GM23338 (cell line): ENCODE results near the gene ZHX3. TPM values are rescaled to one million over a fixed set of nuclear protein-coding genes. Genes with fewer than 3 reads are reported as not detected.

ENCODE experiments used
- ATAC-seq: fragments of 200-7000 bp; cut with Tn5 transposase; 3 replicates; pipeline ENCODE4 v1.9.1; 2020
- DNase-seq: peaks from one replicate; pipeline ENCODE4 v3.0.0-alpha.2; 2015; ENCODE audit warnings: low spot score
- H2AFZ ChIP-seq: fragments of 200-600 bp; sonication (generic); 2 replicates; pipeline ENCODE4 v1.8.0; 2016; ENCODE audit warnings: antibody characterized with exemption, mild to moderate bottlenecking, moderate library complexity
- H3F3A ChIP-seq: fragments of 200-600 bp; sonication (generic); replicated peaks from 2 replicates; pipeline ENCODE4 v1.8.0; 2017; ENCODE audit warnings: antibody characterized with exemption, mixed run types, low read depth
- H3K27ac ChIP-seq: fragments of 200-600 bp; sonication (generic); 2 replicates; pipeline ENCODE4 v1.6.1; 2016; ENCODE audit warnings: low read depth
- H3K27me3 ChIP-seq: fragments of 200-600 bp; sonication (generic); 2 replicates; pipeline ENCODE4 v1.8.0; 2016; ENCODE audit warnings: mild to moderate bottlenecking, mixed run types, moderate library complexity; ENCODE audit not compliant: insufficient read depth
- H3K36me3 ChIP-seq: fragments of 200-600 bp; sonication (generic); 2 replicates; pipeline ENCODE4 v1.8.0; 2016; ENCODE audit warnings: mild to moderate bottlenecking; ENCODE audit not compliant: insufficient read depth
- H3K4me1 ChIP-seq: fragments of 200-600 bp; sonication (generic); 2 replicates; pipeline ENCODE4 v1.8.0; 2016; ENCODE audit warnings: mild to moderate bottlenecking, moderate library complexity; ENCODE audit not compliant: insufficient read depth
- H3K4me2 ChIP-seq: fragments of 200-600 bp; sonication (generic); 2 replicates; pipeline ENCODE4 v1.7.1; 2017; ENCODE audit warnings: mixed run types
- H3K4me3 ChIP-seq: fragments of 200-600 bp; sonication (generic); 2 replicates; pipeline ENCODE4 v1.6.1; 2016; ENCODE audit warnings: mixed run types
- H3K79me2 ChIP-seq: fragments of 200-600 bp; sonication (generic); replicated peaks from 2 replicates; pipeline ENCODE4 v1.8.0; 2017; ENCODE audit warnings: mild to moderate bottlenecking; ENCODE audit not compliant: insufficient read depth
- H3K9me2 ChIP-seq: fragments of 200-600 bp; sonication (generic); 2 replicates; pipeline ENCODE4 v1.8.0; 2017; ENCODE audit not compliant: insufficient read depth
- H4K20me1 ChIP-seq: fragments of 200-600 bp; sonication (generic); replicated peaks from 2 replicates; pipeline ENCODE4 v1.8.0; 2017; ENCODE audit warnings: mild to moderate bottlenecking; ENCODE audit not compliant: insufficient read depth
- H3K27ac Mint-ChIP-seq: 2 replicates; pipeline ENCODE4 v1.8.0; 2020; ENCODE audit warnings: inconsistent platforms, mild to moderate bottlenecking, moderate library complexity, mixed read lengths
- H3K27me3 Mint-ChIP-seq: 3 replicates; pipeline ENCODE4 v1.8.0; 2022; ENCODE audit warnings: low read depth, mild to moderate bottlenecking, moderate library complexity, mixed read lengths, inconsistent platforms; ENCODE audit not compliant: insufficient read depth, poor library complexity
- H3K36me3 Mint-ChIP-seq: 3 replicates; pipeline ENCODE4 v1.8.0; 2021; ENCODE audit warnings: low read depth, mild to moderate bottlenecking, inconsistent platforms, moderate library complexity, mixed read lengths
- H3K4me1 Mint-ChIP-seq: 3 replicates; pipeline ENCODE4 v1.8.0; 2020; ENCODE audit warnings: mild to moderate bottlenecking, inconsistent platforms, mixed read lengths
- H3K4me3 Mint-ChIP-seq: 3 replicates; pipeline ENCODE4 v1.8.0; 2021; ENCODE audit warnings: moderate library complexity, mild to moderate bottlenecking, inconsistent platforms, mixed read lengths
- H3K9me3 Mint-ChIP-seq: 3 replicates; pipeline ENCODE4 v1.8.0; 2020; ENCODE audit warnings: moderate library complexity, mild to moderate bottlenecking, inconsistent platforms, mixed read lengths
- CTCF ChIP-seq, 2 experiments: fragments of 200-600 bp in 1 of 2; sonication (generic) in 1 of 2; conservative IDR thresholded peaks; 2 replicates each; pipeline versions ENCODE4 v1.5.1 to v1.6.1; 2016 to 2017; ENCODE audit warnings: antibody characterized with exemption in 2 of 2, low read depth in 2 of 2, mild to moderate bottlenecking in 2 of 2, moderate library complexity in 1 of 2
- ETS1 ChIP-seq: IDR thresholded peaks from 2 replicates; pipeline ENCODE4 v1.6.1; 2016; ENCODE audit warnings: antibody characterized with exemption
- EZH2phosphoT487 ChIP-seq: fragments of 200-600 bp; sonication (generic); IDR thresholded peaks from one replicate; pipeline ENCODE4 v1.8.1; 2018; ENCODE audit warnings: antibody characterized with exemption; ENCODE audit not compliant: unreplicated experiment
- JUNB ChIP-seq: IDR thresholded peaks from one replicate; pipeline ENCODE4 v1.6.1; 2016; ENCODE audit warnings: antibody characterized with exemption; ENCODE audit not compliant: unreplicated experiment
- NANOG ChIP-seq: IDR thresholded peaks from 2 replicates; pipeline ENCODE4 v1.6.1; 2016; ENCODE audit warnings: antibody characterized with exemption, borderline replicate concordance
- POLR2AphosphoS5 ChIP-seq: IDR thresholded peaks from 2 replicates; pipeline ENCODE4 v1.6.1; 2016; ENCODE audit warnings: antibody characterized with exemption, low read depth
- REST ChIP-seq: IDR thresholded peaks from one replicate; pipeline ENCODE4 v1.6.1; 2018; ENCODE audit warnings: antibody characterized with exemption; ENCODE audit not compliant: unreplicated experiment
- STAT1 ChIP-seq: IDR thresholded peaks from one replicate; pipeline ENCODE4 v1.6.1; 2016; ENCODE audit warnings: antibody characterized with exemption; ENCODE audit not compliant: unreplicated experiment
- polyA plus RNA-seq: library from polyadenylated mRNA; unstranded; fragments of >200 nt; fragmentation: Nextera tagmentation; extraction: Ambion mirVana; gene quantifications from 2 replicates; pipeline ENCODE4 v1.2.1, GENCODE V29; 2016
- total RNA-seq: library from RNA; depleted of rRNA; stranded (reverse); fragments of >200 nt; shearing (Covaris generic); gene quantifications from 2 replicates; pipeline ENCODE4 v1.2.3, GENCODE V29; 2014

ZHX3 gene
- total and polyA plus RNA-seq, 2 experiments from 2014 or later = 1.7 to 2.8 TPM

GRCh38 chr20:41147767-41148191 is 169.8 kb downstream of the ZHX3 start (continued):
- TF ChIP-seq ETS1 = no peak
- TF ChIP-seq REST = no peak
- no peak for TF ChIP-seq EZH2phosphoT487
- TF ChIP-seq CTCF (conservative IDR thresholded peaks at IDR 0.05; ENCODE audit: low read depth in 2 of 2) = no peak
- no peak for TF ChIP-seq STAT1
- TF ChIP-seq JUNB = no peak
- TF ChIP-seq POLR2AphosphoS5 = no peak

- Histone ChIP-seq H3K4me2 (no peak overlapping the region), H3K27ac (no peak overlapping the region), H3K4me1 (peaks cover 18% of the 10 kb centered on the region), H4K20me1 (peaks cover 81% of the 10 kb centered on the region), H3K27me3 (no peaks in the 10 kb centered on the region), H3K9me2 (no peaks in the 10 kb centered on the region), H2AFZ (no peak overlapping the region), H3K36me3 (no peaks in the 10 kb centered on the region), H3F3A (no peaks in the 10 kb centered on the region), H3K79me2 (peaks cover 100% of the 10 kb centered on the region), H3K4me3 (no peak overlapping the region)
- no peak for ATAC-seq
- peaks cover 42% of the 10 kb centered on the region for H3K4me1 Mint-ChIP-seq
- peaks cover 3% of the 10 kb centered on the region for H3K27me3 Mint-ChIP-seq
- DNase-seq = no peak
- H3K4me3 Mint-ChIP-seq = no peak overlapping the region
- H3K36me3 Mint-ChIP-seq = peaks cover 22% of the 10 kb centered on the region
- no peak overlapping the region; the same call in 1 of the 2 replicates for H3K27ac Mint-ChIP-seq
- no peaks in the 10 kb centered on the region for H3K9me3 Mint-ChIP-seq
- TF ChIP-seq NANOG (no peak), EZH2phosphoT487 (no peak), STAT1 (no peak), JUNB (no peak), REST (no peak)
Measured at GRCh38 chr20:41145821-41146620, 171.5 kb downstream of the ZHX3 start.
